NCI-H510A (cell line): ENCODE results near the gene OR2A14.
"Not testable (repeated sequence)": the region's sequence is repeated elsewhere in the genome, so short reads cannot be mapped to it uniquely, and the experiment has no call there.

Experiments
- DNase-seq: peaks from one replicate; lab custom pipeline; 2025; lab: John Stamatoyannopoulos, UW

OR2A14 gene

DNA sequence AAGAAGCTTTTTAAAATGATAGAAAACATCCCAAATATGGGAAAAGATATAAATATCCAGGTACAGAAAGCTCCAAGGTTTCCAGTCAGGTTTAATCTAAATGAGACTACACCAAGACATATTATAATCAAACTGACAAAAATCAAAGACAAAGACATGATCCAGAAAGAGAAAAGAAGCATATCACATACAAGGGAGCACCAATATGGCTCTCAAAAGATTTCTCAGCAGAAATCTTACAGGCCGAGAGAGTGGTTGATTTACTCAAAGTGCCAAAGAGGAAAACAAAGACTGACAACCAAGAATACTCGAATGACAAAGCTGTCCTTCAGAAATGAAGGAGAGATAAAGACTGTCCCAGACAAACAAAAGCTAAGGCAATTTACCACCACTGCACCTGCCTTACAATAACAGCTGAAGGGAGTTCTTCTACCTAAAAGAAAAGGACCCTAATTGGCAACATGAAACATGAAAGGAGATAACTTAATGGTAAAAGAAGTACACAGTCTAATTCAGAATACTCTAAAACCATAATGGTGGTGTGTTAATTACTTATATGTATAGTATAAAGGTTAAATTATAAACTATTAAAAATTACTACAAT, 25.4 kb downstream of the OR2A14 start:
- DNase-seq, result no peak

DNA sequence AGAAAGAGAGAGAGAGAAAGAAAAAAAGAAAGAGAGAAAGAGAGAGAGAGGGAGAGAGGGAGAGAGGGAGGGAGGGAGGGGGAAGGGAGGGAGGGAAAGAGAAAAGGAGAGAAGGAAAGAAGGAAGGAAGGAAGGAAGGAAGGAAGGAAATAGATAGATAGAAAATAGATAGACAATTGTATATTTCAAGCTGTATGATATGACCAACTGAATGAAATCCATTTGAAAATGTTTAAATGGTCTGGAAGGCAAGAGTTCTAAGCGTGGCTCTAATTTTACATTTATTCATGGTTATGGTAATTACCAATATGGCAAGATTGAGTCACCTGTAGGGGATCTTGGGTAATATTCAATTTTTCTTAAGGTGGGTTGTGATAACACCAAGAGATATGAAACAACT, 35.9 kb downstream of the OR2A14 start:
- DNase-seq, result no peak

DNA sequence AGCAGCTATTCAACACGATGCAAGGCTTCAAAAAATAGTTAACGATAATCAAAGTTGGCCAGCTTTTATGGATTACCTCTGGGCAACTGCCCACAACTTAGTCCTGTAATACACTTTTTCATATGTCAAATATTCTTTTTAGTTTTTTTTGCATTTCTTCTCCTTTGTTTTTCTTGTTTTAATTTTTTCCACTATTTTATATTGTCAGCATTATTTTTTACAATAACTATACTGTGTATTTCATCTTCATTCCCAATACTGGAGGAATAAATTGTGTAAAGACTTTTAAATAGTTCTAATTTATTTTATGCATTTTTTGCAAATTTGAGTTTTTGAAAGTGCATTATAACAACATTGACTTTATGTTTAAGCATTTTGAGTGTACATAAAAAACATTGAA, 41.8 kb downstream of the OR2A14 start:
- DNase-seq, result no peak

- not testable (repeated sequence) for DNase-seq
These were observed 48.8 kb downstream of the OR2A14 start for GRCh38 chr7:144171594-144172350.

- DNase-seq, result no peak
These were observed 51.6 kb downstream of the OR2A14 start for GRCh38 chr7:144174613-144175012.

- DNase-seq, result not testable (repeated sequence)
These were observed 55.6 kb downstream of the OR2A14 start for GRCh38 chr7:144178380-144179164.

DNA sequence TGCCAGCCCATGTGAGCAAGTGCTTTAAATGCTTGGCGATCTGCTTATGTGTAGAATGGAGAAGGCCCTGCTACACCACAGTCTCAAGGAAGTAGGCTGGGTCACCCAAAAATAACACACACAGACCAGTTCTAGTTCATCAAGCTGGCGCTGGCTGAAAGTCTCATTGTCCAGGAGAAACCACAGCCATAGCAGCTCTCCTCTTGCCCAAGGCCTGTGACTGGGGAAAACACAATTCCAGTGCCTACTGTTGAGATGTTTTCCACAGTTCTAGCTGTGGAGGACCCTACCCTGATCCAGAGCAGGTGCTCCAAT, 56.1 kb downstream of the OR2A14 start:
- DNase-seq, result not testable (repeated sequence)
